ENCODE data around the gene CRK.
"Not testable (repeated sequence)": the region's sequence is repeated elsewhere in the genome, so short reads cannot be mapped to it uniquely, and the experiment has no call there.

CRK gene

DNA sequence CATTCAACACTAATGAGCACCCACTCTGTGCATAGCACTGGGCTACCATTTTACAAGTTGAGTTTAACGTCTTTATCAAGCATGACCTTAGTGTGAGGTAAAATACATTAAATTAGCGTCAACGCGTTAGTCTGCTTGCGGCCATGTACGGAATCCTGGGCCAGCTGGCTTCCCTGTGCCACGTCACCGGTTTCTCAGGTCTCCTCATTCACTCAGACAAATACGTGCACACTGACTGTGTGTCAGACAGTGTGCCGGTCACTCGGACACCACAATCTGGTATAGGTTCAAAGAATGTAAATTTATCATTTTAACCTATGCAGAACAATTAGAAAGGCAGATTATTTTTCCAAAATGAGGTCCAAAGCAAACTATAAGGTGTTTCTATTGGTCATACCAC is 34.6 kb downstream of the CRK start:
- DNase-seq: no peak

DNA sequence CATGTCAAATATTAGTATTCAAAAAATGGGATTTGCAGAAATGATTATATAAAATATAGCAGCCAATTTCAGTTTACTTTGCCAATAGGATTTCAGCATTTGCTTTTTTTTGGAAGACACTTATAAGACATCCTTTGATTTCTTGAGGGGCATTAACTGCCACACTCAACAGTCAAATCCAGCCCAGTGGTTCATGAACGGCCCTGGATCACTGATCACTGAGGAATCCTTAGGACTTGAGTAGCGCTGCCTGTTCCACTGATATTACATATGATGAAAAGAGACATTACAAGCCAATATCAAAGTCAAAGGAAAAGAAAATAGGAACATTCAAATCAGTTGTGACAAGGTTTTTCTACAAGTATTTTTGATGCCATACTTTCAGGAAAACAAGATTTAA is 35.1 kb downstream of the CRK start:
- no peak for DNase-seq

DNA sequence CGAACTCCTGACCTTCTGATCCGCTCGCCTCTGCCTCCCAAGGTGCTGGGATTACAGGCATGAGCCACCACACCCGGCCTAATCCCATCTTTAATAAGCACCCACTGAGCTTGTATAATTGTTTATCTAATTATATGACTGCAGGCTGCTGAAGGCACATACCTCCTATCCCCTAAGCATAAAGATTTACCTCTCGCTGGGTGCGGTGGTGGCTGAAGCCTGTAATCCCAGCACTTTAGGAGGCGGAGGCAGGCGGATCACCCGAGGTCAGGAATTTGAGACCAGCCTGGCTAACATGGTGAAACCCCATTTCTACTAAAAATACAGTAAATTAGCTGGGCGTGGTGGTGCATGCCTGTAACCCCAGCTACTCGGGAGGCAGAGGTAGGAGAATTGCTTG is 35.9 kb downstream of the CRK start:
- no peak for DNase-seq

DNA sequence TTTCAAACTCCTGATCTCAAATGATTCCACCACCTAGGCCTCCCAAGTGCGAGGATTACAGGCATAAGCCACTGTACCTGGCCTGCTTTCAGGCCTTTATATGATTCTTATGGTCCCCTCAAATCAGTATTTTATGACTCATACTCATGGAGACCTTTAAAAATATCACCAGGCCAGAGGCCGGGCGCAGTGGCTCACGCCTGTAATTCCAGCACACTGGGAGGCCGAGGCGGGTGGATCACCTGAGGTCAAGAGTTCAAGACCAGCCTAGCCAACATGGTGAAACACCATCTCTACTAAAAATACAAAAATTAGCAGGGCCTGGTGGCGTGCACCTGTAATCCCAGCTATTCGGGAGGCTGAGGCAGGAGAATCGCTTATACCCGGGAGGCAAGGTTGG is 37.6 kb downstream of the CRK start:
- not testable (repeated sequence) for DNase-seq

DNA sequence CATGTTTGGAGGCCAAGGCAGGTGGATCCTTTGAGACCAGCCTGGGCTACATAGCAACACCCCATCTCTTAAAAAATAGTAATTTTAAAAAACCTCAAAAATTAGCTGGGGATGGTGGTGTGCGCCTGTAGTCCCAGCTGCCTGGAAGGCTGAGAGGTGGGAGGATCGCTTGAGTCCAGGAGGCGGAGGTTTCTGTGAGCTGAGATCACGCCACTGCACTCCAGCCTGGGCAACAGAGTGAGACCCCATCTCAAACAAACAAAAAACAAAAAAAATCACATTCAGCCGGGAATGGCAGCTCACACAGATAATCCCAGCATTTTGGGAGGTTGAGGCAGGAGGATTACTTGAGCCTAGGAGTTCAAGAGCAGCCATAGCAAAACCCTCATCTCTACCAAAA is 39.6 kb downstream of the CRK start:
- DNase-seq: no peak

DNA sequence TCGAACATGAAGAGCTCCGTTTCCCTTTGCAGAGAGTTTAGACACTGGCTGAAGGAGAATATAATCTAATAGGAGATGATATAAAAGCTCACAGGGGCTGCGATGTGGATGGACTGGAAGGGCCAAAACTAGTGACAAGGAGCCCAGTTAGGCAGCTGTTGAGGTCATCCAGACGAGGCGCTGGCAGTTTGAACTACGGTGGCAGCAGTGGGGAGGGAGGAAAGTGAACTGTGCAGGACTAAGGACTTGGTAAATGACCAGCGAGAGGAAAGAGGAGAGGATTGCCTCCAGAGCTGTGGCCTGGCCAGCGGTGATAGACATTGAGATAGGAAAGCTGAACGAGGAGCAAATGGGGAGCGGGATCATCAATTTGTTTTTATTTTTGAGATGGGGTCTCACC is 41.4 kb downstream of the CRK start:
- DNase-seq: no peak

DNA sequence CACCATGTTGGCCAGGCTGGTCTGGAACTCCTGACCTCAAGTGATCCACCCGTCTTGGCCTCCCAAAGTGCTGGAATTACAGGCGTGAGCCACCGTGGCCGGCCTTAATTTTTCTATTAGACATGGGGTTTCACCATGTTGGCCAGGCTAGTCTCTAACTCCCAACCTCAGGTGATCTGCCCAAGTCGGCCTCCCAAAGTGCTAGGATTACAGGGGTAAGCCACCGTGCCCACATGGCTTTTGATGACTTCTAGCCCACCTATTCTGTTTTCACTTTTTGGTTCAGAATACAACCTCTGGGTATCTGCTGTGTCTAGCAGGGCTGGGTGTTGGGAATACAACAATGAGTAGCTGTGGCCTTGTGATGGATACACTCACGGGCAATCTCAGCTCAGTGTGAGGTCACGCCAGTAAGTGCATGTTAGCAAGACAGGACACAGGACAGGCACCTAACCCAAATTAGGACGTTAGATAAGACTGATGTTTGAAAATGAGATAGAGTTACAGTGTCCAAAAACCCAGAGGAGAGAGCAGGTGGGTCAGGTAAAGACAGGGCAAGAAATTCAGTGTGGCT is 41.9 kb downstream of the CRK start:
- DNase-seq: no peak

DNA sequence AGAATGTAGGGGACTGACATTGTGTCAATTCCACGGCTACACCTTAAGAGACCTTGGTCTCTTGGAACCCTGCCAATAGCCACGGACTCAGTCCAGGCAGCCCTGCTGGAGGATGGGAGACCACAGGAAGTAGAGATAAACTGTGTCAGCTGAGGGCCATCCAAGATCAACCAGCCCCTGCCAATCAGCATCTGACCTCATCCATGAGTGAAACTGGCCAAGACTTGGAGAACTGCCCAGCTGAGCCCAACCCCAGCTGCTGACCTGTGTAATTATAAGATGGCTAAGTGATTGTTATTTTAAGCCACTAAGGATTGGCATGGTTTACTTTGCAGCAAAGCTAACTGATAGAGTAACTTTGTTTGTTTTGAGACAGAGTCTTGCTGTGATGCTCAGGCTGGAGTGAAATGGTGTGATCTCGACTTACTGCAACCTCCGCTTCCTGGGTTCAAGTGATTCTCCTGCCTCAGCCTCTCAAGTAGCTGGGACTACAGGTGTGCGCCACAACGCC is 42.7 kb downstream of the CRK start:
- DNase-seq: peak; percentile 20 to 35 (median 30)

DNA sequence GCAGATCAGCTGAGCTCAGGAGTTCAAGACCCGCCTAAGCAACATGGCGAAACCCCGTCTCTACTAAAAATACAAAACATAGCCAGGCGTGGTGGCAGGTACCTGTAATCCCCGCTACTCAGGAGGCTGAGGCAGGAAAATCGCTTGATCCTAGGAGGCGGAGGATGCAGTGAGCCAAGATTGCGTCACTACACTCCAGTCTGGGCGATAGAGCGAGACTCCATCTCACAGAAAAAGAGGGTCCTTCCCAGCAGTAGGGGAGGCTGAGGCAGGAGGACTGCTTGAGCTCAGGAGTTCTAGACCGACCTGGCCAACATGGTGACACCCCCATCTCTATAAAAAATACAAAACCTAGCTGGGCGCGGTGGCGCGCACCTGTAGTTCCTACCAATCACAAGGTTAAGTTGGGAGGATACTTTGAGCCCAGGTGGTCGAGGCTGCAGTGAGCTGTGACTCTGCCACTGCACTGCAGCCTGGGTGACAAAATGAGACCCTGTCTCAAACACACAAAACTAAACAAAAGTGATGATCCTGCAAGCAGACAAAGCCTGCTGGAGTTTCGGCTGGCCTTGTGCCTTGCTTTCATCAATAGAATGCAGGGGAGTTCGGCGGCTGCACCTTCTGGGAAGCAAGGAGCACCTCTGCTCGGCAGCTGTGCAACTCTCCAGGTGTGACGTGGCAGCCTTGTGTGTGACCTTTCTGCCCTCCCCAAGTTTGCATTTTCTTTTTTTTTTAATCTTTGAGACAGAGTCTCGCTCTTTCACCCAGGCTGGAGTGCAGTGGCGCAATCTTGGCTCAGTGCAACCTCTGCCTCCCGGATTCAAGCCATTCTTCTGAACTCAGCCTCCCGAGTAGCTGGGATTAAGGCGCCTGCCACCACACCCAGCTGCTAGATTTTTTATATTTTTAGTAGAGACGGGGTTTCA is 43.6 kb downstream of the CRK start:
- DNase-seq: no peak

DNA sequence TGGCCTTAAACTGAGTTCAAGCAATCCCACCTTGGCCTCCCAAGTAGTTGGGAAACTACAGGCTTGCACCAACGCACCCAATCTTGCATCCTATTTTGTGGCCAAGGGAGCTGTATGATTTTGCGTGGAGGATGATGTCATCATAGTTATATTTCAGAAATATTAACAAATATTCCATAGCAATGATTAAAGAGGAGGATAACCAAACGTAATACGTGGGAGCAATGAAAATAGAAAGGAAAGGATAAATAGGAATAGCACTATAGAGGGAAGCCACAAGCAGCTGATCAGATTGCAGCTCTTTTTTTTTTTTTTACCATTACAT is 53.8 kb downstream of the CRK start:
- DNase-seq: no peak

DNA sequence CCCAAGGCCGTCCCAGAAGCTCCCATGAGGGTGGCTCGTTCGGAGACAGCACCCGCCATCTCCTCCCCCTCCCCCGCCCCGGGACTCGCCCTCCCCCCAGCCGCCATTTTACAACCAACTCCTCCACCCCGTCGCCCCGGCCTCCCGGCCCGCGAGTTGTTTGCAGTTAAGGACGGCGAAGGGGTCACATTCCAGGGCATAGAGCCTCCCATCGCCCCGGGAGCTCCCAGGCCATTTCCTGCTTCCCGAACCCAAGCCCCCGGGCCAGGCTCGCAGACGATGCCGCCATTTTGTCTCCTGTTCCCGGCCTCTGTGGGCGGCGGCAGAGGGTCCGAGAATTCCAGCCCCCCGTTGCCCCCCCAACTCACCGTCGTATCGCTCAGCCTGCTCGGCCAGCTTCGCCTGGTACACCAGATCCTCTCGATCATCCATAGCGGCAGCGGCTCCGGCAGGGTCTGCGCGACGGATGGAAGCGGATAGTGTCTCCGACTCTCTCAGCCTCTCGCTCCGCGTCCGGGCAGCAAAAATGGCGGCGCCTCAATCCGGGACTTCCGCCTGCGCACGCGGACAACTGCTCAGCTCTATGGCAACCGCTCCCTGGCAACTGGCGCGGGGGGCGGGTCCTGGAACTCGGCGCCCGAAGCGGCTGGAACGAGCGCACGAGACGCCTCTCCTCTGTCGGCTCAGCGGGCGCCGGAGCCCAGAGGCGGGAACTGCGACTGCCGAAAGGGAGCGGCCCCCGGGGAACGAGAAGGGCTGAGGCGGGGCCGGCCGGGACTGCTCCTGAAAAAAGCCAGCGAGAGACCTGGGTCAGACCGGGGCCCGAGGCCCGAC is 56.1 kb downstream of the CRK start, which contains the start of gene YWHAE:
Gene YWHAE (minus strand): TSS at position 544 of the 834 bp plus-strand sequence. CDS start 112 bp downstream, at position 432.
- peak; percentile 98 to 99 (median 98) for DNase-seq

DNA sequence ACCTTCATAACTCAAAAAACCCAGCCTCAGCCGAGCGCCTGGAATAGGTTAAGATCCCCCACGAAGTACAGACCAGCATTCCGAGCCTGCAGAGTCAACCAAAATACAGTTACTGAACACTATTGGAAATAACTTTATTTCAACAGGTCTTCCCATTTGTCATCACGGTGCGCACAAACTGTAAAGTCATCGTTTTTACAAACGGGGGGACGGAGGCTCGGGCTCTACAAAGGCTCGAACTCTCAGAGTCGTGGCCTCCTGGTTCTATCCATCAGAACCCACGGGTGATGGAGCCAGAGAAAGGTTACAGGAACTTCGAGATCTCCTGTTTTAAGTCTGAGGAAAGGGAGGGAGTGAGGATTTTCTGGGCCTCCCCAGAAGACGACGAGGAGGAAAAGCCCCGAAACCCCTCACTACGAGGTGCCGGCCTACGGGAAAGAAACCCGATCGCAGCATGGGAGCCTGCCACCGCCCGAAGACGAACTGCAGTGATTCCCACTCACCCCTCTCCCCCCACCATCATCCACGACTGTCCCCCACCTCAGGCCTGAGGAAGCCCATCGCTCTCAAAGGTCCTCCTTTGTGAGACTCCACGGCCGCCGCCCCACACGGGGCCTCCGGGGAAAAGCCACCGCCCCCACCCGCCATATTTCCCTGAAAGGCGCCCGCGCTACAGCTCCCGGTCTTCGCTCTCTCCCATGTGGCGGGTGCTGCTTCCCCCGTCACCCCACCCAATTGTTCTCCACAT is 56.9 kb downstream of the CRK start:
- peak; percentile 52 to 79 (median 60) for DNase-seq

DNA sequence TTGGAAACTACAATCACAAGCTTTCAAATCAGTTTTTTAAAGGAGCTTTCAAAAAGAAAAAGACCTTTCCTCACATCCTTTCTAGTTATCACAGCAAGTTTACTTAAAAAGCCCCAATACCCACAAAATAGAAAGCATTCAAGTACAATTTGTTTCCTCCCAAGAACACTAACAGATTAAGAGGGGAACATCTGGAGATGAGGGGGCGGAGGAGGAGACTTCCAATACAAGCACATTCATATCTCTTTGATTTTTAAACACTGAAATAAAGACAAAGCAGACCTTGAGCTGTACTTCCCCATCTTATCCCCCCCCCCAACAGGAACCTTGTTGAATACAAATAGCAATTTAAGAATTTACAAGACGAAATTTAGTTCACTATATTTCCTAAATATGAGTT is 58.0 kb downstream of the CRK start:
- DNase-seq: peak in 2 of 4 experiments; percentile 21 to 31

DNA sequence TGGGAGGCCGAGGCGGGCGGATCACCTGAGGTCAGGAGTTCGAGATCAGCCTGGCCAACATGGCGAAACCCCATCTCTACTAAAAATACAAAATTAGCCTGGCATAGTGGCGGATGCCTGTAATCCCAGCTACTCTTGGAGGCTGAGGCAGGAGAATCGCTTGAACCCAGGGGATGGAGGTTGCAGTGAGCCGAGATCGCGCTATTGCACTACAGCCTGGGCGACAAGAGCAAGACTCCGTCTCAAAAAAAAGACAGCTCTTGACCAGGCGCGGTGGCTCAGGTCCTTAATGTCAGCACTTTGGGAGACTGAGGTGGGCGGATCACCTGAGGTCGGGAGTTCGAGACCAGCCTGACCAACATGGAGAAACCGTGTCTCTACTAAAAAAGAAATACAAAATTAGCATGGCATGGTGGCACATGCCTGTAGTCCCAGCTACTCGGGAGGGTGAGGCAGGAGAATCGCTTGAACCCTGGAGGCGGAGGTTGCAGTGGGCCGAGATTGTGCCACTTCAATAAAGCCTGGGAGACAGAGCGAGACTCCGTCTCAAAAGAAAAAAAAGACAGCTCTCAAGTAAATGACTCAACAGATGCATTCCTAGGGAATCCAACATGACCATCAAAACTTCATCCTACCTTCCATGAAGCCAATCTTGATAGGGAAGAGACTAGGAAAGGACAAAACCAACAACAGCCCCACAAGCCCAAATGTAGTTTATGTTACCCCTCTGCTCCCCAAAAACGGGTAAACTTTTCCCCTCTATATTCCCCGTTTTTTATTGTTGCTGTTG is 60.0 kb downstream of the CRK start:
- not testable (repeated sequence) for DNase-seq

DNA sequence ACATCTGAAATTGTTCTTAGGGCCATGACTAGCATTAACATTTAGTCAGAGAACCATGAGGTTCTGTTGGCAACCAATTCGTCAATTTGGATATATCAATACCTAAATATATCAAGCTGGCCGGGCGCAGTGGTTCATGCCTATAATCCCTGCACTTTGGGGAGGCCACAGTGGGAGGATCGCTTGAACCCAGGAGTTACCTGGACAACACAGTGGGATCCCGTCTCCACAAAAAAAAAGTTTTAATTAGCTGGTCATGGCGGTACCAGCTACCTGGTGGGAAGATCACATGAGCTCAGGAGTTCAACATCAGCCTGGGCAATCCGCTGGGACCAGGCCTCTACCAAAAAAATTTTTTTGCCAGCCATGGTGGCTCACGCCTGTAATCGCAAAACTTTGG is 64.5 kb downstream of the CRK start:
- no peak for DNase-seq

DNA sequence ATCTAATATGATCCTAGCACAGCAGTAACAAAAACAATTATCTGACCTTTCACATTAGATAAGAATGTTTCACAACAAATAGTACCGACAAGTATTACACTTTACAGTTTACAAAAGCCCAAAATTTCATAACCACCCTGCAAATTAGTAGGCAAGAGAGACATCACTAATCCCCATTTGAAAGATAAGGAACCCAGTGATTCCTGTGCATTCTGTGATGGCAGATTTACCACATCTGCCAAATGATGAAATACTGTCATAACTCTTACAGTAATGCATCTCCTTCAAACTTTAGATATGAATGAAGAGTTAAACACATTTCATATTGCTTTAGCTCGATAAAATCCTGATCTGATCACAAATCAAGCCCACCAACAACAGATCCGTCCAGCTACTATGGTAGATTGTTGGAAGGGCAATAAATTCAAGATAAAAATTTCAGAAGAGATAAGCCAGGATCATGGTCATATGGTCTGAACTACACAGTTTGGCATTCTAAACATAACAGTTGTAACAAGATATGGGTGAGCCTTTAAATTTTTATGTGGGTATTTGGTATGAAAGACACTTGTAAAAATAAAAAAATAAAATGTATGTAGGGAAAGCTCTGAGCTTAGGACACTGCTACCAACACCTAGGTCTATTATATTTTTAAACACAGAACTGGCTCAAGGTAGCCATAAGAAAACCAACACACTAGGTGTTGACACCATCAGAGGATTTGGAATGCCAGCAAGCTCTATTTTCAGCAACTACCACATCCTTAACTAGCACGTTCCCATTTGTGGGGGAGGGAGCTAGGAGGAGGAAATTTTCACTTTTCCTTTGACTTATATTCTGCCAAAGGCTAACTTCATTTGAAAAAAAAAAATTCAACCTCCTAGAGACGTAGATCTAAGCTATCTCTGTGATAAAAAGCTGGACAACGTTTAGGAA is 65.3 kb downstream of the CRK start:
- DNase-seq: peak; percentile 17 to 70 (median 48)

DNA sequence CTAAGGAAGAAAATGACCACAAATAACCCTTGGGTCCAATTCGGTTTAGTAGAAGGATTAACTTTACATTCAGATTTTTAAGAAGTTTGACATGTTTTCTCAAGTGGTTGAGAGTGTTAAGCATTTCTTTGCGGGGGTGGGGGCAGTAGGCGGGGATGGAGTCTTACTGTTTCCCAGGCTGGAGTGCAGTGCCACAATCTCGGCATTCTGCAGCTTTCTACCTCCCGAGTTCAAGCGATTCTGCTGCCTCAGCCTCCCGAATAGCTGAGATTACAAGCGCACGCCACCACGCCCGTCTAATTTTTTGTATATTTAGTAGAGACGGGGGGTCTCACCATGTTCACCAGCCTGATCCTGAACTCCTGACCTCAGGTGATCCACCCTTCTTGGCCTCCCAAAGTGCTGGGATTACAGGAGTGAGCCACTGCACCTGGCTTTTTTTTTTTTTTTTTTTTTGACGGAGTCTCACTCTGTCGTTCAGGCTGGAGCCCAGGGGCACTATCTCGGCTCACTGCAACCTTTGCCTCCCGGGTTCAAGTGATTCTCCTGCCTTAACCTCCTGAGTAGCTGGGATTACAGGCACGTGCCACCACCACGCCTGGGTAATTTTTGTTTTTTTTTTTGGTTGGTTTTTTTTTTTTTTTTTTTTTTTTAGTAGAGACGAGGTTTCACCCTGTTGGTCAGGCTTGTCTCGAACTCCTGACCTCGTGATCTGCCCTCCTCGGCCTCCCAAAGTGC is 68.4 kb downstream of the CRK start:
- DNase-seq: not testable (repeated sequence)

DNA sequence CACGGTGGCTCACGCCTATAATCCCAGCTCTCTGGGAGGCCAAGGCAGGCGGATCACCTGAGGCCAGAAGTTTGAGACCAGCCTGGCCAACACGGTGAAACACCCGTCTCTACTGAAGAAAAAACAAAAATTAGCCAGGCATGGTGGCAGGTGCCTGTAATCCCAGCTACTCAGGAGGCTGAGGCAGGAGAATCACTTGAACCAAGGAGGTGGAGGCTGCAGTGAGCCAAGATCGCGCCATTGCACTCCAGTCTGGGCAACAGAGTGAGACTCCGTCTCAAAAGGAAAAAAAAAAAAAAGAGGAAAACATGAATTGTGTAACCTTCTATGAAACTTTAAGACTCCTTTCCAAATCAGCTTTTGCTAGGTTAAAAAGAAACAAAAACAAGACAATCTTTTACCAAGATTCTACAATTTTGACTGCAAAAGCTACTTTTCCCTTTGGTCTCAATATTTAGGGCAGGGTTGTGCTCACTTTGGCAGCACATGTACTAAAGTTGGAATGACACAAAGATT is 69.3 kb downstream of the CRK start:
- peak in 2 of 4 experiments; percentile 21 to 34 for DNase-seq

DNA sequence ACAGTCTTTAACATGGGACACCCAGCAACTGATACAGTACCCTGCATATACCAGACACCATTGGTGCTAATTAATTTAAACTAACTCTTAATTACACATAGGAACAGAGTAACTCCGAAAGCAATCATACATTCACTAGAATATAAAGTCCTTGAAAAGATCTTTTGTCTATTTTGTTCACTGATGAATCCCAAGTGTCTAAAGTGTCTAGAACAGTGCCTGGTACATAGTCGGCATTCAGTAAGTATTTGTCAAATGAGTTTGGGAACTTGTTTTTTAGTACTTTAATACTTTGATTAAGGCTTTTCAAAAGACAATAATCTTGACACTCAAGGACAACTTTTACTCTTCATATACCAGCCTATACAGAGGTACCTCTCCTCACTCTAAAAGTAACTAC is 69.8 kb downstream of the CRK start:
- DNase-seq: no peak
